HepG2 (cell line): ENCODE measurements around the gene IQCN. TPM values are rescaled to one million over a fixed set of nuclear protein-coding genes. Genes with fewer than 3 reads are reported as not detected.

Experiments
- BRF2 ChIP-seq: sonication (generic); formaldehyde crosslinking; IDR thresholded peaks from 2 replicates; pipeline ENCODE4 v1.8.1; 2022; ENCODE audit warnings: mild to moderate bottlenecking, missing genetic modification reagents
- CERS6 ChIP-seq: sonication (generic); formaldehyde crosslinking; IDR thresholded peaks from 2 replicates; pipeline ENCODE4 v1.5.0; 2020; ENCODE audit warnings: missing genetic modification reagents
- CREM ChIP-seq, 2 experiments: sonication (generic) in 1 of 2; formaldehyde crosslinking in 1 of 2; IDR thresholded peaks; 2 replicates each; pipeline versions ENCODE4 v1.4.0 to v1.6.1; 2016 to 2020; ENCODE audit warnings: antibody characterized with exemption in 1 of 2, mild to moderate bottlenecking in 1 of 2, missing genetic modification reagents in 1 of 2
- DMAP1 ChIP-seq: IDR thresholded peaks from 2 replicates; pipeline ENCODE4 v1.6.1; 2016
- NFATC3 ChIP-seq: sonication (generic); formaldehyde crosslinking; IDR thresholded peaks from 2 replicates; pipeline ENCODE4 v1.5.1; 2020; ENCODE audit warnings: mild to moderate bottlenecking, missing genetic modification reagents
- NRL ChIP-seq: sonication (generic); formaldehyde crosslinking; IDR thresholded peaks from 2 replicates; pipeline ENCODE4 v1.5.0; 2020; ENCODE audit warnings: missing genetic modification reagents, mild to moderate bottlenecking, moderate library complexity, borderline replicate concordance
- PLSCR1 ChIP-seq: sonication (generic); formaldehyde crosslinking; IDR thresholded peaks from 2 replicates; pipeline ENCODE4 v1.5.0; 2020; ENCODE audit warnings: missing genetic modification reagents, mild to moderate bottlenecking, borderline replicate concordance
- SNRNP70 ChIP-seq: fragments of 200-400 bp; formaldehyde crosslinking; IDR thresholded peaks from 2 replicates; pipeline ENCODE4 v1.6.1; 2017; ENCODE audit warnings: mild to moderate bottlenecking, low read depth, low read length, moderate library complexity
- SPEN ChIP-seq: sonication (generic); formaldehyde crosslinking; IDR thresholded peaks from 2 replicates; pipeline ENCODE4 v1.5.1; 2020; ENCODE audit warnings: low read depth, mild to moderate bottlenecking, missing genetic modification reagents
- TMF1 ChIP-seq: sonication (generic); formaldehyde crosslinking; IDR thresholded peaks from 2 replicates; pipeline ENCODE4 v1.8.1; 2022; ENCODE audit warnings: low read depth, missing genetic modification reagents
- TOE1 ChIP-seq: sonication (generic); formaldehyde crosslinking; IDR thresholded peaks from 2 replicates; pipeline ENCODE4 v1.4.0; 2020; ENCODE audit warnings: mild to moderate bottlenecking, missing genetic modification reagents
- ZFP36 ChIP-seq: fragments of 150-350 bp; IDR thresholded peaks from 2 replicates; pipeline ENCODE4 v1.6.1; 2018; ENCODE audit warnings: borderline replicate concordance, low read length, low read depth; ENCODE audit not compliant: partially characterized antibody
- ZMAT3 ChIP-seq: sonication (generic); formaldehyde crosslinking; conservative IDR thresholded peaks from 2 replicates; pipeline ENCODE4 v1.7.0; 2021; ENCODE audit warnings: missing genetic modification reagents
- ZNF44 ChIP-seq: sonication (generic); formaldehyde crosslinking; IDR thresholded peaks from 2 replicates; pipeline ENCODE4 v1.5.1; 2020; ENCODE audit warnings: mild to moderate bottlenecking, missing genetic modification reagents
- ZNF792 ChIP-seq: IDR thresholded peaks from 2 replicates; pipeline ENCODE4 v1.6.1; 2016
- polyA plus RNA-seq, 8 experiments: library from polyadenylated mRNA; depleted of rRNA in 3 of 8; stranded (reverse) in 7 of 8; unstranded in 1 of 8; fragments of >200 nt; fragmentation: Illumina TruSeq in 4 of 8; extraction: Trizol in 4 of 8; gene quantifications; 2 replicates each; pipeline versions ENCODE4 v1.2.1 to v1.2.3, GENCODE V29; 2011 to 2016; ENCODE audit warnings: low read depth in 4 of 8, missing spikeins in 1 of 8, mixed read lengths in 1 of 8; ENCODE audit not compliant: insufficient read depth in 1 of 8
- total RNA-seq, 5 experiments: library from RNA; depleted of rRNA; stranded (reverse); fragments of >200 nt; fragmentation: Illumina TruSeq; extraction: Trizol; gene quantifications; 2 replicates each; pipeline ENCODE4 v1.2.3, GENCODE V29; 2016; ENCODE audit warnings: low read depth in 1 of 5
- TF ChIP-seq, protein P1 (sequence below): sonication (generic); formaldehyde crosslinking; IDR thresholded peaks from 2 replicates; pipeline ENCODE4 v1.5.0; 2020; ENCODE audit warnings: mild to moderate bottlenecking, missing genetic modification reagents, borderline replicate concordance
- TF ChIP-seq, protein P2 (sequence below): sonication (generic); formaldehyde crosslinking; IDR thresholded peaks from 2 replicates; pipeline ENCODE4 v1.4.0; 2020; ENCODE audit warnings: mild to moderate bottlenecking, missing genetic modification reagents

Gene IQCN
- total and polyA plus RNA-seq, 2 of the 13 experiments (the other 11 are each of a cell fraction or from before 2014, with no cell fraction given) = 0.04 to 0.18 TPM

DNA sequence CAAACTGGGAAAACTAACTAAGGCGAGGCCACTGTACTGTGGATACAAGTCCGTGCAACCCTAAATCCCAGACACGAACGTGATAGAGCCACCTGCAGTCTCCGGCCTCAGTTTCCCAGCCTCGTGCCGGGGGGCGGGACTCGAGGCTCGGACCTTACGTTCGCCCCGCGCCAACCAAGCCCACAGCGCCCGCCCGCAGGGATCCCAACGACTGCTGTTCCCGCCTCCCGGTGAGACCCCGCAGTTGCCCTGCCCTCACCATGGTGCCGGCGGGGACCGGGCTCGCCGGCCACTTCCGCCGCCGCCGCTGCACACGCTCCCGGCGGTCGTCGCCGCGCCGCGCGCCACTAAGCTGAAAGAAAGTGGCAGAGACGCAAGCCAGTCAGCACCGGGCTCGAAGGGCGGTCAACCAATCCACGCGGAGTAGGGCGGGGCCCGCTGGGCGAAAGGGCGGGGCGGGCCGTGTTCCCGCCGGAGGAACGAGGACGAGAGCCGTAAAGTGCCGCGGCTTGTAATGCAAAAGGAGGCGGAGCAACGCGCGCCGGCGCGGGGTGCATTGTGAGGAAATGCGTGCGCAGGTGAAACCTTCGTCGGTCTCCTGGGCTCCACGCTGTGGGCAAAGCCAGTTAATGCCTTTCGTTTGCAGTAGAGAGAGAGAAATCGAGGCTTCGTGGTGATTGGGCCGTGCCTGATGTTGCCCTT is 48.7 kb upstream of the IQCN start, which contains the start of gene LSM4 (continued):
- no peak for TF ChIP-seq CERS6 (CRISPR knock-in tag)
- peak; percentile 25; the same call in 1 of the 2 replicates for TF ChIP-seq TMF1 (CRISPR knock-in tag)
- TF ChIP-seq DMAP1 (CRISPR knock-in tag) = peak; percentile 84
- no peak for TF ChIP-seq ZNF44 (CRISPR knock-in tag)
- TF ChIP-seq SNRNP70 = no peak
- no peak for TF ChIP-seq BRF2 (CRISPR knock-in tag)
- TF ChIP-seq, protein P1, sequence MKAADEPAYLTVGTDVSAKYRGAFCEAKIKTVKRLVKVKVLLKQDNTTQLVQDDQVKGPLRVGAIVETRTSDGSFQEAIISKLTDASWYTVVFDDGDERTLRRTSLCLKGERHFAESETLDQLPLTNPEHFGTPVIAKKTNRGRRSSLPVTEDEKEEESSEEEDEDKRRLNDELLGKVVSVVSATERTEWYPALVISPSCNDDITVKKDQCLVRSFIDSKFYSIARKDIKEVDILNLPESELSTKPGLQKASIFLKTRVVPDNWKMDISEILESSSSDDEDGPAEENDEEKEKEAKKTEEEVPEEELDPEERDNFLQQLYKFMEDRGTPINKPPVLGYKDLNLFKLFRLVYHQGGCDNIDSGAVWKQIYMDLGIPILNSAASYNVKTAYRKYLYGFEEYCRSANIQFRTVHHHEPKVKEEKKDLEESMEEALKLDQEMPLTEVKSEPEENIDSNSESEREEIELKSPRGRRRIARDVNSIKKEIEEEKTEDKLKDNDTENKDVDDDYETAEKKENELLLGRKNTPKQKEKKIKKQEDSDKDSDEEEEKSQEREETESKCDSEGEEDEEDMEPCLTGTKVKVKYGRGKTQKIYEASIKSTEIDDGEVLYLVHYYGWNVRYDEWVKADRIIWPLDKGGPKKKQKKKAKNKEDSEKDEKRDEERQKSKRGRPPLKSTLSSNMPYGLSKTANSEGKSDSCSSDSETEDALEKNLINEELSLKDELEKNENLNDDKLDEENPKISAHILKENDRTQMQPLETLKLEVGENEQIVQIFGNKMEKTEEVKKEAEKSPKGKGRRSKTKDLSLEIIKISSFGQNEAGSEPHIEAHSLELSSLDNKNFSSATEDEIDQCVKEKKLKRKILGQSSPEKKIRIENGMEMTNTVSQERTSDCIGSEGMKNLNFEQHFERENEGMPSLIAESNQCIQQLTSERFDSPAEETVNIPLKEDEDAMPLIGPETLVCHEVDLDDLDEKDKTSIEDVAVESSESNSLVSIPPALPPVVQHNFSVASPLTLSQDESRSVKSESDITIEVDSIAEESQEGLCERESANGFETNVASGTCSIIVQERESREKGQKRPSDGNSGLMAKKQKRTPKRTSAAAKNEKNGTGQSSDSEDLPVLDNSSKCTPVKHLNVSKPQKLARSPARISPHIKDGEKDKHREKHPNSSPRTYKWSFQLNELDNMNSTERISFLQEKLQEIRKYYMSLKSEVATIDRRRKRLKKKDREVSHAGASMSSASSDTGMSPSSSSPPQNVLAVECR (CRISPR knock-in tag) = peak; percentile 88
- TF ChIP-seq PLSCR1 = no peak
- TF ChIP-seq, protein P2, sequence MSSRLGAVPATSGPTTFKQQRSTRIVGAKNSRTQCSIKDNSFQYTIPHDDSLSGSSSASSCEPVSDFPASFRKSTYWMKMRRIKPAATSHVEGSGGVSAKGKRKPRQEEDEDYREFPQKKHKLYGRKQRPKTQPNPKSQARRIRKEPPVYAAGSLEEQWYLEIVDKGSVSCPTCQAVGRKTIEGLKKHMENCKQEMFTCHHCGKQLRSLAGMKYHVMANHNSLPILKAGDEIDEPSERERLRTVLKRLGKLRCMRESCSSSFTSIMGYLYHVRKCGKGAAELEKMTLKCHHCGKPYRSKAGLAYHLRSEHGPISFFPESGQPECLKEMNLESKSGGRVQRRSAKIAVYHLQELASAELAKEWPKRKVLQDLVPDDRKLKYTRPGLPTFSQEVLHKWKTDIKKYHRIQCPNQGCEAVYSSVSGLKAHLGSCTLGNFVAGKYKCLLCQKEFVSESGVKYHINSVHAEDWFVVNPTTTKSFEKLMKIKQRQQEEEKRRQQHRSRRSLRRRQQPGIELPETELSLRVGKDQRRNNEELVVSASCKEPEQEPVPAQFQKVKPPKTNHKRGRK = no peak
- TF ChIP-seq NRL = no peak; the same call in 1 of the 2 replicates
- no peak for TF ChIP-seq NFATC3 (CRISPR knock-in tag)
- peak; percentile 80 for TF ChIP-seq ZMAT3 (CRISPR knock-in tag)
- TF ChIP-seq TOE1 = no peak
- peak; percentile 88 for TF ChIP-seq ZNF792 (CRISPR knock-in tag)
- TF ChIP-seq ZFP36 = no peak
- peak; percentile 57; the same call in 1 of the 2 replicates for TF ChIP-seq CREM (IDR thresholded peaks at IDR 0.05)
- no peak for TF ChIP-seq CREM (CRISPR knock-in tag; IDR thresholded peaks at IDR 0.05)
- peak; percentile 92 for TF ChIP-seq SPEN (CRISPR knock-in tag)
